NT2/D1 (cell line): ENCODE measurements around the gene NBPF8.
"Not testable (repeated sequence)": the region's sequence is repeated elsewhere in the genome, so short reads cannot be mapped to it uniquely, and the experiment has no call there.

Experiments
- SUZ12 ChIP-seq: IDR thresholded peaks from 2 replicates; pipeline ENCODE4 v1.6.1; 2011; ENCODE audit not compliant: insufficient read length, insufficient read depth; ENCODE audit errors: extremely low read depth
- YY1 ChIP-seq: IDR thresholded peaks from 2 replicates; pipeline ENCODE4 v1.6.1; 2011; ENCODE audit not compliant: insufficient read length, insufficient read depth
- ZNF274 ChIP-seq: IDR thresholded peaks from 2 replicates; pipeline ENCODE4 v1.6.1; 2011; ENCODE audit warnings: mild to moderate bottlenecking, low read depth, low read length

GRCh38 chr1:120415492-120415961 is 692 bp downstream of the NBPF8 start:
- TF ChIP-seq SUZ12, YY1, ZNF274: not testable (repeated sequence)
